Measurements from ENCODE around the gene ATG4D.
"Not testable (repeated sequence)": the region's sequence is repeated elsewhere in the genome, so short reads cannot be mapped to it uniquely, and the experiment has no call there.

ATG4D gene

DNA sequence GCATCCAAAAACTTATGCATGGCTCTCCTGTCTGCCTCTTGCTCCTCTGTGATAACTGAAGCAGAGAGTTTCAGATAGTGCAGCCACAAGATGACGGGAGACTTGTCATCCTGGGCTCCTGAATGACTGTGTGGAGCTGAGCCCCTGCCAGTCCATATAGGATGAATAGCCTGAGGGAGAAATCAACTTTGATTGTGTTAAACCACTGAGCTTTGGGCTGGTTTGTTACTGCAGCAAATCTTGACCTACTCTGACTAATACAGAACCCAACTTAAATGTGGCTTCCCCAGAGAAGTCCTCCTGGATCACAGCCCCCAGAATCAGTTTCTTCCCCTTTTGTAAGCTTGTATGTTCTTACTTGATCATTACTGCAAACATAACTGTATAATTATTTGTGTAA lies 11.2 kb upstream of the ATG4D start:
- TF ChIP-seq POLR2A (IDR thresholded peaks at IDR 0.05; ENCODE audit: low read depth, low read length): no peak
- FAIRE-seq: no peak
- no peak for DNase-seq (ENCODE audit: insufficient read length, low spot score)

DNA sequence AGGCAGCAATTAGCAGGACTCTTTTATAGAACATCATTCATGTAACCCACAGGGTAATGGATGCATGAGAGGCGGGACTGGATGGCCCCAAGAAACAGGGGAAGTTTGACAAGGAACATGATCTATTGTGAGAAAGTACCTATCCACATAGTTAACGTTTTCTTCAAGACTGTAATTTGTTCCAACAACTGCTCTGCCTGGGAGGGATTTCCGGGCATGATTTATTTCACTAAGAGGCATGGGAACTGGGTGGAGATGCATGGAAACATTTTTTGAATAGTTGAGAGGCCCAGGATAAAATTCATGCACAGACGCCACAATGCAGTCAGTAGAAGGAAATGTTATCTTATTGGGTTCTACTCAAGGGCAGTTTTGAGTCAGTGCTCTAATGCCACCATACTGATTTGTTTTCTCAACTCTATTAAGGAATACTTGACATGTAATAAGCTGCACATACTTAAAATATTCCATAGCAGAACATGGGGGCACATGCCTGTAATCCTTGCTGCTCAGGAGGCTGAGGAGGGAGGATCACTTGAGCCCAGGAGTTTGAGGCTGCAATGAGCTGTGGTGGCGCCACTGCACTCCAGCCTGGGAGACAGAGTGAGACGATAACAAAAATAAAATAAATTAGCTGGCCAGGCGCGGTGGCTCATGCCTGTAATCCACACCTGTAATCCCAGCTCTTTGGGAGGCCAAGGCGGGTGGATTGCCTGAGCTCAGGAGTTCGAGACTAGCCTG lies 9.9 kb upstream of the ATG4D start:
- FAIRE-seq (no peak), DNase-seq (ENCODE audit: insufficient read length, low spot score) (no peak)
- no peak for TF ChIP-seq POLR2A (IDR thresholded peaks at IDR 0.05; ENCODE audit: low read depth, low read length)

DNA sequence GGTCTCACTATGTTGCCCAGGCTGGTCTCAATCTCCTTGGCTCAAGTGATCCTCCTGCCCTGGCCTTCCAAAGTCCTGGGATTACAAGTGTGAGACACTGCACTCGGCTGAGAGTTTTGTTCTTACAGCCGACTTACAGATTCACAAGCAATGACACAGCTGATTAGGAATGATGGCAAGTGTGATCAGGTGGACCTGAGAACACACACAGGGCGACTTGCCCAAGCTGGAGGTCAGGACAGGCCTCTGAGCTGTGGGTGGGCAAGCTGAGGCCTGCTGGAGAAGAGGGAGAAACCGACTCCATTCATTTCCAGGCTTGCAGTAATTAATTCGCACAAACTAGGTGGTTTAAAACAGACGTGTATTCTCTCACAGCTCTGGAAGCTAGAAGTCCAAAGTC lies 8.1 kb upstream of the ATG4D start:
- no peak for DNase-seq (ENCODE audit: insufficient read length, low spot score)
- FAIRE-seq: no peak
- no peak for TF ChIP-seq POLR2A (IDR thresholded peaks at IDR 0.05; ENCODE audit: low read depth, low read length)

DNA sequence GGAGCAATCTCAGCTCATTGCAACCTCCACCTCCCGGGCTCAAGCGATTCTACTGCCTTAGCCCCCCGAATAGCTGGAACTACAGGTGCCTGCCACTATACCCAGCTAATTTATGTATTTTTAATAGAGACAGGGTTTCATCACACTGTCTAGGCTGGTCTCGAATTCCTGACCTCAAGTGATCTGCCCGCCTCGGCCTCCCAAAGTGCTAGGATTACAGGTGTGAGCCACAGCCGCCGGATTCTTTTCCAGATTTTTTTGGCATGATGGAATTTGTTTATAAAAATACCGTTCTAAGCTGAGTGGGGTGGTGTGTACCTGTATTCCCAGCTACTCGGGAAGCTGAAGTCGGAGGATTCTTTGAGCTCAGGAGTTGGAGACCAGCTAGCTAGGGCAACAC lies 6.0 kb upstream of the ATG4D start:
- no peak for TF ChIP-seq POLR2A (IDR thresholded peaks at IDR 0.05; ENCODE audit: low read depth, low read length)
- DNase-seq (ENCODE audit: insufficient read length, low spot score): no peak
- FAIRE-seq: no peak

DNA sequence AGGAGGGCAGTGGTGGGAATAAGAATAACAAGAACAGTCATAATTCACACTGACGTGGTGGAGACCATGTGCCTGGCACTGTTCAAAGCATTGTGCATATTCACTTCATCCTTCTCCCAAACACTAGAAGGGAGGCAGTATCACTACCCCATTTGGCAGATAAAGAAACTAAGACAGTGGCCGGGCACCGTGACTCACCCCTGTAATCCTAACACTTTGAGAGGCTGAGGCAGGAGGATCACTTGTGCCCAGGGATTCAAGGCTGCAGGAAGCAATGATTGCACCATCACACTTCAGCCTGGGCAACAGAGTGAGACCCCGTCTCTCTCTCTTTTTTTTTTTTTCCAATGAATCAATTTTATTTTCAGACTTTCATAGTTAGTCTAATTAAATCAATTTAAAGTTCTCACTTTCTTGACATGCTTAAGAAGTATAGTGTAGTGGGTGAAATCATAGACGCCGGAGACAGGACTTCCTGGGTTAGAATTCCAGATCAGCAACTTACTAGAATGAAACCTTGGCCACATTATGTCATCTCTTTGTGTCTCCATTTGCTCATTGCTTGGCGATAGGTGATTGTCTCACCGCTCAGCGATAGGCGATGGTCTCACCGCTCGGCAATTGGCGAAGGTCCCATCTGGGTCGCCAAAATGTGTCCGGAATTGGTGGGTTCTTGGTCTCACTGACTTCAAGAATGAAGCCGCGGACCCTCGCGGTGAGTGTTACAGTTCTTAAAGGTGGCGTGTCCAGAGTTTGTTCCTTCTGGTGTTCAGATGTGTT lies 5.3 kb upstream of the ATG4D start:
- FAIRE-seq: no peak
- no peak for TF ChIP-seq POLR2A (IDR thresholded peaks at IDR 0.05; ENCODE audit: low read depth, low read length)
- no peak for DNase-seq (ENCODE audit: insufficient read length, low spot score)

DNA sequence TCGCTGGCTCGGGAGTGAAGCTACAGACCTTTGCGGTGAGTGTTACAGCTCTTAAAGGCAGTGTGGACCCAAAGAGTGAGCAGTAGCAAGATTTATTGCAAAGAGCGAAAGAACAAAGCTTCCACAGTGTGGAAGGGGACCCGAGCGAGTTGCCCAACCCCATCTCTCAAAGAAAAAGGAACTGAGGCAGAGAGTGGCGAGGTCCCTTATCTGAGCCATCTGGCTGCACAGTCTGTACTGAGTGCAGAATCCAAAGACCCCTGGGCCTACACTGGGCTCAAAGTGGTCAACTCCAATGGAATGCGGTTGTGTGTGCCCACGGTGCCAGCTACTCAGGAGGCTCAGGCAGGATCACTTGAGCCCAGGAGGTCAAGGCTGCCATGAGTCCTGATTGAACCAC lies 4.7 kb upstream of the ATG4D start:
- DNase-seq (ENCODE audit: insufficient read length, low spot score): not testable (repeated sequence)

DNA sequence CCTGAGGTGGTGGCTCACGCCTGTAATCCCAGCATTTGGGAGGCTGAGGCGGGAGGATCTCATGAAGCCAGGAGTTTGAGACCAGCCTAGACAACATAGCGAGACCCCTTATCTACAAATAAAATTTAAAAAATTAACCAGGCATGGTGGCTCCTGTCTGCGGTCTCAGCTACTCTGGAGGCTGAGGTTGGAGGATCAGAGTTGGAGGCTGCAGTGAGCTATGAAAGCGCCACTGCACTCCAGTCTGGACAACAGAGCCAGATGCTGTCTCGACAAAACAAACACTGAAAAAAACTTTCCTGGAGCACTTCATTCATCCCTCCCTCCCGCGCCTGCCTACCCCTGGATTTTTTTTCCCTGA lies 665 bp upstream of the ATG4D start:
- DNase-seq (ENCODE audit: insufficient read length, low spot score): no peak
- no peak for TF ChIP-seq POLR2A (IDR thresholded peaks at IDR 0.05; ENCODE audit: low read depth, low read length)
- FAIRE-seq: no peak

More for the DNA sequence above, 4.7 kb upstream of the ATG4D start:
- FAIRE-seq: not testable (repeated sequence)

DNA sequence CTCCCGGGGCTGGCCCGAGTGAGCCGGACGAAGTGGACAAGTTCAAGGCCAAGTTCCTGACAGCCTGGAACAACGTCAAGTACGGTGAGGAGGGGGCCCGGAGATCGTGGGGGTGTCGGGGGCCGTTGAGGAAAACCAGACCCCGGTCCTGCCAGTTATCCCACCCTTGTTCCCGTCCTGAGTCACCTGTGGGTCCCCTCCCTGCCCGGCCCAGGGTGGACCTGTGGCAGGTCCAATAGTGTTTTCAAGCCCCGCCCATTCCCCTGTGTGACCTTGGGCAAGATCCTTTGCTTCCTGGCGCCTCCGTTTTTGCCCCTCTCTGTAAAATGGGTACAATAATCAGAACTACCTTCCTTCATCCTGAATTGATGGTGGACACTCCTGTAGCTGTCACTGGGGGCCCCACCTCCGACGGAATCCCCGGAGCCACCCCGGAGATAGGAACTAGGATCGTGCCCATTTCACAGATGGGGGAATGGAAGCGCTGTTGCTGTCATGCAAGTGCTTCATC lies 593 bp downstream of the ATG4D start:
- FAIRE-seq: no peak
- TF ChIP-seq POLR2A (IDR thresholded peaks at IDR 0.05; ENCODE audit: low read depth, low read length): no peak
- DNase-seq (ENCODE audit: insufficient read length, low spot score): no peak

DNA sequence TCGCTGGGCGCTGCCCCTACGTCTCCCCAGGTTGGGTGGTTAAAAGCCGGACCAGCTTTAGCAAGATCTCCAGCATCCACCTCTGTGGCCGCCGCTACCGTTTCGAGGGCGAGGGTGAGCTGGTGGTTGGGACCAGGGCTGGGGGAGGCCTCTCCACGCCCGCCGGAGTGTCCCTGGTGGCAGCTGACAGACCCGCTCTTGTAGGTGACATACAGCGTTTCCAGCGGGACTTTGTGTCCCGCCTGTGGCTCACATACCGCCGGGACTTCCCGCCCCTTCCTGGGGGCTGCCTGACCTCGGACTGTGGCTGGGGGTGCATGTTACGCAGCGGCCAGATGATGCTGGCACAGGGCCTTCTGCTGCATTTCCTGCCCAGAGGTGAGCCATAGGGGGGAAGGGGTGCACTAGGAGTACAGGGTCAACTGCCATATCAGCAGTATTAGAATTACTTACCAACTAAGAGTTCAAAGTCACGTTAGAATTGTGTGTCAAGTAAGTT lies 1.1 kb downstream of the ATG4D start:
- TF ChIP-seq POLR2A (IDR thresholded peaks at IDR 0.05; ENCODE audit: low read depth, low read length): no peak
- FAIRE-seq: no peak
- no peak for DNase-seq (ENCODE audit: insufficient read length, low spot score)

DNA sequence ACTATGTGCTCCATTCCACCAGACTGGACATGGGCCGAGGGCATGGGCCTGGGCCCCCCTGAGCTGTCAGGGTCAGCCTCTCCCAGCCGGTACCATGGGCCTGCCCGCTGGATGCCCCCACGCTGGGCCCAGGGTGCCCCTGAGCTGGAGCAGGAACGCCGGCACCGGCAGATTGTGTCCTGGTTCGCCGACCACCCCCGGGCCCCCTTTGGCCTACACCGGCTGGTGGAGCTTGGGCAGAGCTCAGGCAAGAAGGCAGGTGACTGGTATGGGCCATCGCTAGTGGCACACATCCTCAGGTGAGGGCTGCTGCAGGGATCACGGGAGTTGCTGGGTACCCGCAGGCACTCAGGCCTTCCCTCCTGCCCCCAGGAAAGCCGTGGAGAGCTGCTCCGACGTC lies 3.1 kb downstream of the ATG4D start:
- FAIRE-seq: no peak
- no peak for TF ChIP-seq POLR2A (IDR thresholded peaks at IDR 0.05; ENCODE audit: low read depth, low read length)
- no peak for DNase-seq (ENCODE audit: insufficient read length, low spot score)

DNA sequence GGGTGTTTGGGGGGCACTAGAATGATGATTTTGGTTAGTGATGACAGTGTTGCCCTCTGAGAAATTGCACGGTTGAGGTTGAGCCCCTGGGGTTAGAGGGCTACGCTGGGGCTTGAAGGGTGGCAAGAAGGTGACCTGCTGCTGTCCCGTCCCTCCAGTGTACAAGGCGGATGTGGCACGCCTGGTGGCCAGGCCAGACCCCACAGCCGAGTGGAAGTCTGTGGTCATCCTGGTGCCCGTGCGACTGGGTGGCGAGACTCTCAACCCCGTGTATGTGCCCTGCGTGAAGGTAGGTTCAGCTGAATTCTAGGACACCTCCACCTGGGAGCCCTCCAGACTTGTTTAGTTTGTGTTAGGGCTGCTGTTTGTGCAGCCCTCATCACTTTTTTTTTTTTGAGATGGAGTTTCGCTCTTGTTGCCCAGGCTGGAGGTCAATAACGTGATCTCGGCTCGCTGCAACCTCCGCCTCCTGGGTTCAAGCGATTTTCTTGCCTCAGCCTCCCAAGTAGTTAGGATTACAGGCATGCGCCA lies 5.1 kb downstream of the ATG4D start:
- DNase-seq (ENCODE audit: insufficient read length, low spot score): no peak
- FAIRE-seq: no peak
- TF ChIP-seq POLR2A (IDR thresholded peaks at IDR 0.05; ENCODE audit: low read depth, low read length): no peak

DNA sequence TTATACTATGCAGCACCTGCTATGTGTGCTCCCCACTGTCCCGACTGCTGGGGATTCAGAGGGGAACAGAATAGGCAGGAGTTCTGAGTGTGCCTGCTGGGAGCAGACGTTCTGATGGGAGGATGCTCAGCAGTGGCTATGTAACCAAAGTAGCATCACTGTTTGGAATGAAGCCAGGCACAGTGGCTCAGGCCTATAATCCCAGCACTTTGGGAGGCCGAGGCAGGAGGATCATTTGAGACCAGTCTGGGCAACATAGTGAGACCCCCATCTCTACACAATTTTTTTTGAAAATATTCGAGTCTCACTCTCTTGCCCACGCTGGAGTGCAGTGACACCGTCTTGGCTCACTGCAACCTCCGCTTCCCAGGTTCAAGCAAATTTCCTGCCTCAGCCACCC lies 6.0 kb downstream of the ATG4D start:
- FAIRE-seq (no peak), DNase-seq (ENCODE audit: insufficient read length, low spot score) (no peak)
- TF ChIP-seq POLR2A (IDR thresholded peaks at IDR 0.05; ENCODE audit: low read depth, low read length): no peak

DNA sequence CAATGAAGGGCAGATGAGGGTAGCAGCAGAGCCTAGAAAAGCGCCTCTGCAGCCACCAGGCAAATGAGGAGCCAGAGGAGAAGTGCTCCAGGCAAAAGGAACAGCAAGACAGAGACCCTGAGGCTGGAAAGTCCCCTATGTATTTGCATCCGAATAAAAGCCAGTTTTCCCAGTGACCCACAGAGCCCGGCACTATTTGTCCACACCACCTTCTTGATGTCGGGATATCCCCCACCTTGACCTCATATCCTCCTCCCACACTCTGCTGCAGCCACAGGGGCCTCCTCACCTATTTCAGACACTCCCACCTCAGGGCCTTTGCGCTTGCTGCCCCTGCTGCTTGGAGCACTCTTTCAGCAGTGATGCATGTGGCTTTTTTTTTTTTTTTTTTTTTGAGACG lies 6.6 kb downstream of the ATG4D start:
- no peak for FAIRE-seq
- DNase-seq (ENCODE audit: insufficient read length, low spot score): no peak

DNA sequence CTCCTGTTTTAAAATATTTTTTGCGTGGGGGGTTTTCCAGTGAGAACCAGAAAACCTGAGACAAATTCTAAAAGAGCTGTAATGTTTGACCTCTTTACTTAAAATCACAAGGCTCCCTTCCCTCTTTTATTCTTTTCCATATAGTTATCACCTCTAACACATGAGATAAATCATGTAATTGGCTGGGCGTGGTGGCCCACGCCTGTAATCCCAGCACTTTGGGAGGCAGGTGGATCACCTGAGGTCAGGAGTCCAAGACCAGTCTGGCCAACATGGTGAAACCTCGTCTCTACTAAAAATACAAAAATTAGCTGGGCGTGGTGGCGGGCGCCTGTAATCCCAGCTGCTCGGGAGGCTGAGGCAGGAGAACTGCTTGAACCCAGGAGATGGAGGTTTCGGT lies 7.3 kb downstream of the ATG4D start:
- FAIRE-seq: not testable (repeated sequence)

More for the DNA sequence above, 6.6 kb downstream of the ATG4D start:
- TF ChIP-seq POLR2A (IDR thresholded peaks at IDR 0.05; ENCODE audit: low read depth, low read length): no peak

More for the DNA sequence above, 7.3 kb downstream of the ATG4D start:
- not testable (repeated sequence) for DNase-seq (ENCODE audit: insufficient read length, low spot score)
